ENCODE data around the gene CCNI. TPM values are rescaled to one million over a fixed set of nuclear protein-coding genes. Genes with fewer than 3 reads are reported as not detected.

CCNI gene
- total and polyA plus RNA-seq, 2 of the 13 experiments (the other 11 are each of a cell fraction or from before 2014, with no cell fraction given), result 43.5 to 122 TPM

DNA sequence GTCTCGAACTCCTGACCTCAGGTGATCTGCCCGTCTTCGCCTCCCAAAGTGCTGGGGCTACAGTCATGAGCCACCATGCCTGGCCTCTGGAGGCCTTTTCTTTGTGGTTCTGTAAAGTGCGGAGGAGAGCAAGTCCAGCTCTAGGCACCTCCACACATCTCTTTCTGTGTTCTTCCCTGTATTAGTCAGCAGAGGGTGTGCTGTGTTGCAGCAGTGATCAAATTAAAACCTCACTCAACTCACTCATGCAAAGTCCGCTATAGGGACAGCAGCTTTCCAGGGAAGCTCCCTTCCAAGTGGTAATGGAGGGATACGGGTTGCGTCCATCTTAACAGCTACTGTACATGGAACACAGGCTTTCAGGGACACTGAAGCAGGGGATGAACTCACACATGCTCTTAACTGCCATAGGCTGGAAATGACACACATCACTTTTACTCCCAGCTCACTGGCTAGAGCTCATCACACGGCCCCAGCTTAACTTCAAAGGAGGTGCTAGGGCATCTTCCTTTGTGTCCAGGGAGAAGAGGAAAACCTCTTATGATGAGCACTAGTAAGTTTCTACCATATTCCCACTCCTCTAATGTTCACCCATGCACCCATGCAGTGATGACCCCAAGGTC is 45.2 kb upstream of the CCNI start:
- POLR2A ChIA-PET, result no interaction called here
- no peak overlapping the region for H3K9ac ChIP-seq (ENCODE audit: insufficient read depth, low read depth, low read length)
- H3K4me3 ChIP-seq (replicated peaks in 1 of 3; ENCODE audit: insufficient read depth in 1 of 3, low read depth in 2 of 3, low read length in 3 of 3), result no peak overlapping the region
- TF ChIP-seq SMC3 (IDR thresholded peaks at IDR 0.05; ENCODE audit: low read length) (peak; percentile 11; the same call in 1 of the 2 replicates), ZNF207 (IDR thresholded peaks at IDR 0.05; ENCODE audit: borderline replicate concordance) (no peak), SMAD9 (CRISPR knock-in tag; IDR thresholded peaks at IDR 0.05) (no peak), SNAPC2 (CRISPR knock-in tag; IDR thresholded peaks at IDR 0.05) (no peak), STAG1 (CRISPR knock-in tag; IDR thresholded peaks at IDR 0.05) (peak; percentile 32; the same call in 1 of the 2 replicates), RFXANK (CRISPR knock-in tag; IDR thresholded peaks at IDR 0.05) (no peak)
- TF ChIP-seq, protein P1, sequence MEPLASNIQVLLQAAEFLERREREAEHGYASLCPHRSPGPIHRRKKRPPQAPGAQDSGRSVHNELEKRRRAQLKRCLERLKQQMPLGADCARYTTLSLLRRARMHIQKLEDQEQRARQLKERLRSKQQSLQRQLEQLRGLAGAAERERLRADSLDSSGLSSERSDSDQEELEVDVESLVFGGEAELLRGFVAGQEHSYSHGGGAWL (CRISPR knock-in tag; IDR thresholded peaks at IDR 0.05), result no peak
- TF ChIP-seq, protein P2, sequence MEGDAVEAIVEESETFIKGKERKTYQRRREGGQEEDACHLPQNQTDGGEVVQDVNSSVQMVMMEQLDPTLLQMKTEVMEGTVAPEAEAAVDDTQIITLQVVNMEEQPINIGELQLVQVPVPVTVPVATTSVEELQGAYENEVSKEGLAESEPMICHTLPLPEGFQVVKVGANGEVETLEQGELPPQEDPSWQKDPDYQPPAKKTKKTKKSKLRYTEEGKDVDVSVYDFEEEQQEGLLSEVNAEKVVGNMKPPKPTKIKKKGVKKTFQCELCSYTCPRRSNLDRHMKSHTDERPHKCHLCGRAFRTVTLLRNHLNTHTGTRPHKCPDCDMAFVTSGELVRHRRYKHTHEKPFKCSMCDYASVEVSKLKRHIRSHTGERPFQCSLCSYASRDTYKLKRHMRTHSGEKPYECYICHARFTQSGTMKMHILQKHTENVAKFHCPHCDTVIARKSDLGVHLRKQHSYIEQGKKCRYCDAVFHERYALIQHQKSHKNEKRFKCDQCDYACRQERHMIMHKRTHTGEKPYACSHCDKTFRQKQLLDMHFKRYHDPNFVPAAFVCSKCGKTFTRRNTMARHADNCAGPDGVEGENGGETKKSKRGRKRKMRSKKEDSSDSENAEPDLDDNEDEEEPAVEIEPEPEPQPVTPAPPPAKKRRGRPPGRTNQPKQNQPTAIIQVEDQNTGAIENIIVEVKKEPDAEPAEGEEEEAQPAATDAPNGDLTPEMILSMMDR (CRISPR knock-in tag; IDR thresholded peaks at IDR 0.05), result peak; percentile 32; the same call in 1 of the 2 replicates
- no TSS peak for BruUV-seq (replicated peaks)
- H3K9me3 ChIP-seq (ENCODE audit: low read length), result no peaks in the 10 kb centered on the region
- WGBS (ENCODE audit: low lambda C conversion rate), result 39% methylated on average over 7 of the region's 8 CpGs
- peak; percentile 3 for DNase-seq (ENCODE audit: low spot score)
- H3K27ac ChIP-seq (ENCODE audit: extremely low read length, insufficient read depth, low read length), result no peak overlapping the region
- peak; percentile 12 for FAIRE-seq
- in situ Hi-C loops (cut with HindIII; ENCODE audit: extremely low pct_ligation_motif_present, low pct_unique_long_range_greater_than_20kb), result no loop called here
- H3K4me1 ChIP-seq (ENCODE audit: insufficient read depth, low read length), result no peaks in the 10 kb centered on the region
- CTCF ChIA-PET (ENCODE audit: low intra/inter-chr PET ratio, low total read pairs), result no interaction called here
- no peaks in the 10 kb centered on the region for H3K79me2 ChIP-seq (ENCODE audit: insufficient read depth, low read length)
- H2AFZ ChIP-seq (ENCODE audit: low read length), result no peak overlapping the region
- H3K4me2 ChIP-seq (ENCODE audit: low read depth, low read length), result no peak overlapping the region
- intact Hi-C loops (cut with micrococcal nuclease; ENCODE audit: unreplicated experiment), result loop anchor here (1.0 kb wide), 1 partner anchor 82 kb away; no protein-coding TSS in a partner anchor
- H3K36me3 ChIP-seq (replicated peaks in 1 of 2; ENCODE audit: control insufficient read depth in 1 of 2, insufficient read depth in 2 of 2, low read length in 2 of 2), result no peaks in the 10 kb centered on the region
- H3K27me3 ChIP-seq (ENCODE audit: control insufficient read depth in 1 of 2, insufficient read depth in 2 of 2, low read length in 2 of 2), result peaks cover 0 to 15% of the 10 kb centered on the region in 2 experiments; a peak in 3 of 5 replicates
- ATAC-seq, result peak; percentile 88
- no peaks in the 10 kb centered on the region for H4K20me1 ChIP-seq (ENCODE audit: insufficient read depth, low read length)
